ENCODE measurements around the gene PLAGL2.

GRCh38 chr20:32189691-32190615 is 17.6 kb downstream of the PLAGL2 start:
- TF ChIP-seq CTCF (IDR thresholded peaks at IDR 0.05; ENCODE audit: low read depth, low read length, missing input control) (no peak), ATF3 (IDR thresholded peaks at IDR 0.05) (no peak)
